GM19468 (cell line): Measurements from ENCODE around the gene WNK3.

Experiments used
- ATAC-seq: cut with Tn5 transposase; IDR thresholded peaks from one replicate; pipeline ENCODE4 v1.9.1; 2021; ENCODE audit warnings: mild to moderate bottlenecking, moderate library complexity, moderate number of reproducible peaks; ENCODE audit not compliant: unreplicated experiment; ENCODE audit errors: extremely low read depth

Gene WNK3

GRCh38 chrX:54248309-54248708 is 109.5 kb downstream of the WNK3 start:
- ATAC-seq: no peak

GRCh38 chrX:54246866-54247265 is 111.0 kb downstream of the WNK3 start:
- ATAC-seq: no peak

- ATAC-seq: no peak
Measured at GRCh38 chrX:54238588-54238987, 119.3 kb downstream of the WNK3 start.

GRCh38 chrX:54237014-54237413 is 120.8 kb downstream of the WNK3 start:
- no peak for ATAC-seq

- no peak for ATAC-seq
Measured at GRCh38 chrX:54230435-54231148, 127.3 kb downstream of the WNK3 start.

GRCh38 chrX:54223581-54223980 is 134.3 kb downstream of the WNK3 start:
- ATAC-seq: no peak

GRCh38 chrX:54213603-54214002 is 144.2 kb downstream of the WNK3 start:
- ATAC-seq: no peak

GRCh38 chrX:54208531-54208930 is 149.3 kb downstream of the WNK3 start:
- ATAC-seq: no peak

- no peak for ATAC-seq
Measured at GRCh38 chrX:54198262-54198661, 159.6 kb downstream of the WNK3 start.

- no peak for ATAC-seq
Measured at GRCh38 chrX:54194982-54195588, 162.8 kb downstream of the WNK3 start.

GRCh38 chrX:54193085-54193821 is 164.6 kb downstream of the WNK3 start:
- no peak for ATAC-seq

- no peak for ATAC-seq
Measured at GRCh38 chrX:54184474-54184873, 173.4 kb downstream of the WNK3 start.

GRCh38 chrX:54182864-54183613 is 174.8 kb downstream of the WNK3 start, which contains the start of gene FAM120C:
Gene FAM120C, minus strand, starts transcription at chrX:54183254. Its CDS starts 56 bp downstream, at chrX:54183198.
- no peak for ATAC-seq

GRCh38 chrX:54182194-54182863 is 175.5 kb downstream of the WNK3 start:
- ATAC-seq: peak; percentile 40

GRCh38 chrX:54181202-54181953 is 176.5 kb downstream of the WNK3 start:
- no peak for ATAC-seq

- no peak for ATAC-seq
Measured at GRCh38 chrX:54180403-54180802, 177.4 kb downstream of the WNK3 start.

GRCh38 chrX:54178100-54178940 is 179.5 kb downstream of the WNK3 start:
- no peak for ATAC-seq

- no peak for ATAC-seq
Measured at GRCh38 chrX:54177306-54177705, 180.5 kb downstream of the WNK3 start.
